Stimulated activated CD8-positive, alpha-beta memory T cell treated with anti-CD3 and anti-CD28 coated beads, Interleukin-7, amount 100 ng/mL, for 24 hours (primary cell): ENCODE results near the gene VPS37B.
A peak's percentile ranks its signal among the peaks of the same experiment; 100 is the strongest.
"Not testable (repeated sequence)": the region's sequence is repeated elsewhere in the genome, so short reads cannot be mapped to it uniquely, and the experiment has no call there.

ENCODE experiments used
- DNase-seq: peaks from one replicate; pipeline ENCODE4 v3.0.0-alpha.2; 2020; ENCODE audit warnings: low read depth

VPS37B gene, protein sequence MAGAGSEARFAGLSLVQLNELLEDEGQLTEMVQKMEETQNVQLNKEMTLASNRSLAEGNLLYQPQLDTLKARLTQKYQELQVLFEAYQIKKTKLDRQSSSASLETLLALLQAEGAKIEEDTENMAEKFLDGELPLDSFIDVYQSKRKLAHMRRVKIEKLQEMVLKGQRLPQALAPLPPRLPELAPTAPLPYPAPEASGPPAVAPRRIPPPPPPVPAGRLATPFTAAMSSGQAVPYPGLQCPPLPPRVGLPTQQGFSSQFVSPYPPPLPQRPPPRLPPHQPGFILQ

DNA sequence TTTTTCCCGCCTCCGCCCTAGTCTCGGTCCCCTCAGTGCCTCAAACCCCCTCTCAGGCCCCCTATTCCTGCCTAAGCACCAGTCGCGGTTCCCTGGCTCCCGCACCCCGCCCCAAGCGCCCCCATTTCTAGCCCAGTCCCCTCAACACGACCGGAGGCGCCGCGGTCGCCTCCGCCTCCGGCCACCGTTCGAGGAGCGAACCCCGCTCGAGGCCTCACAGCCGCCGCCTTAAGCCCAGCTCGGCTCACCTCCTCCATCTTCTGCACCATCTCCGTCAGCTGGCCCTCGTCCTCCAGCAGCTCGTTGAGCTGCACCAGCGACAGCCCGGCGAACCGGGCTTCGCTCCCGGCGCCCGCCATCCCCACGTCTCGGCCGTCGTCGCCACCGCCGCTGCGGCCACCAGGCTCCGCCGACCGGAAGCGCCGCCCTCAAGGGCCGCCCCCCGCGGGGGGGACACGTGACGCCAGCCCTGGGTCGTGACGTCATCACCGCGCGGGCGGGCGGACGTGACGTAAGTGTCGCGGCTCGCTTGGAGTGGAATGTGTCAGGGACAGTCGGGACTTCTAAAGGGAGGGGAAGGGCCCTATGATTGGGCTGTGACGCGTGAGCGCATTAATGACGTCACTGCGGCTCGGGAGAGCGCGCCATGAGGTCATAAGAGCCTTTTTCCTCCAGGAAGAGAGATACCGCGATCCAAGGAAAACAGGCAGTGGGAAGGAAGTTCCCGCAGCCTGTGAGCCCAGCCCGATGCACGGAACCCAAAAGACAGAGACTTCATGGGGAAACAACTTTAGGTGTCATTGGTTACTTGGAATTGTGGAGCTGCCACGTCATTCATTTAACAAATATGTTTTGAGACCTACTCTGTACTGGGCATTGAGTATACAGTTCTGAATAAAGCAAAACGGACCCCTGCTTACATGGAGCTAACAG is at the start of gene VPS37B:
Gene VPS37B (minus strand): TSS at position 421 of the 933 bp plus-strand sequence. CDS start 62 bp downstream, at position 359.
- peak; percentile 78 for DNase-seq

DNA sequence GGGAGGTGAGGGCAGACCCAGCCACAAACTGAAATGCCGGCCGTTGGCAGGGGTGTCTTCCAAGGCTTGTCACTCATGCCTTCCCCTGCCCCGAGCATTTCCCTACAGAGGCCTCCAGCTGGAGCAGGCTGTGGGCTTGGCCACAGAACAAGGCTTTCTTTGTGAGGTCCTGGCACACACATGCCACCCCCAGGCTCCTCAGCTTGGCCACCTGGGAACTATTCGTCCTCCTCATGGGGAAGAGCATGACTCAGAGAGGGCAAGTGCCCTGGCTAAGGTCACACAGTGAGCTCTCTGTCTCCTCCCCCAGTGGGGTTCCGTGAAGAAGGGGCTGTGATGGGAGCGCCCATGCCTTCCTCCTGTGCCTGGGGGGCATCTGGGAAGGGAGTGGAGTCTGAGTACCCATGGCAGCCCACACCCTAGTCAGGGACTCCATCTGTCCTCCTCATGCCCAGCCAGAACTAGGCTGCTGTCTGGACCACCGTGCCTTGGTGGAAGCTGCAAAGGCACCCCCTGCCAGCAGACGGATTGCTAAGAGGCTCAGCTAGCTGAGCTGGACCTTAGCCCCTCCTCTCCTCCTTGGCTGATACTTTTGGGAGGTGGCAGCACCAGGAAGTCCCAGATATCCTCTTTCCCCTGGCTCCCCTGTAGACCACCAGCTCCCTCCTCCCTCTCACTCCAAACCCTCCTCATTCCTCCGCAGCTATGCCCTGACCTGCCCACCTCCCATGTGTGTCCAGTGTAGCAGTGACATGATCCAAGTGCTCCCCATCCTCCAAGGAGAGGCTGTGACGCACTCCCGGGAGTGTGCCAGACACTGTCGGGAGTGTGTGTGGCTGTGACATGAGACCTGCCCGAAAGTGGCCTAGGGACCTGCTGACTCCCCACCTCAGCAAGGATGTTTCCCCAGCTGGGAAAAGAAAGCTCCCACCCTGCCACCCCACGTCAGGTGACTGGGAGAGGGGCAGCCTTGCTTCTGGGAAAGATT is 49.0 kb upstream of the VPS37B start:
- DNase-seq, result no peak

- DNase-seq, result no peak
Measured at GRCh38 chr12:122943196-122943595, 47.3 kb upstream of the VPS37B start.

DNA sequence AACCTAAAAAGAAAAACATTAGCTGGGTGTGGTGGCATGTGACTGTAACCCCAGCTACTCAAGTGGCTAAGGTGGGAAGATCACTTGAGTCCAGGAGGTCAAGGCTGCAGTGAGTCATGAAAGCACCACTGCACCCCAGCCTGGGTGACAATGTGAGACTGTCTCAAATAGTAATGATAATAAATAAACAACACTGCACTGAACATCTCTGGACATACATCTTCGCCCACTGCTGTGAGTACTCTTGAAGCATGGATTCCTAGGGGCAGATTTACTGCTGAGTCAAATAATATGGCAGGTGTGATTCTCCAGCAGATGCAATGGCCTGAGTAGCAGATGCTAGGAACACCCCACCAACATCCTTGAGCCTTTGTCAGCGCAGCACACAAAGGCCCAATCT is 46.7 kb upstream of the VPS37B start:
- no peak for DNase-seq

DNA sequence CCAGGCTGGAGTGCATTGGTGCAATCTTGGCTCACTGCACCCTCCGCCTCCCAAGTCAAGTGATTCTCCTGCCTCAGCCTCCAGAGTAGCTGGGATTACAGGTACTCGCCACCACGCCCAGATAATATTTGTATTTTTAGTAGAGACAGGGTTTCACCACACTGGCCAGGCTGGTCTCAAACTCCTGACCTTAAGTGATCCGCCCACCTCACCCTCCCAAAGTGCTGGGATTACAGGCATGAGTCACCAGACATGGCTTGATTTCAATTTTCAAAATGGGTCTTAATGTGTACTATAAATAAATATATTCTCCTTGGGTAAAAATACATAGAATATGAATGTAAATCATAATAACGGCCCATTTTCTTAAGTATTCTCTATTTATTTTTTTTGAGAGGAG is 45.4 kb upstream of the VPS37B start:
- not testable (repeated sequence) for DNase-seq

GRCh38 chr12:122939125-122939524 is 43.2 kb upstream of the VPS37B start:
- DNase-seq, result no peak

DNA sequence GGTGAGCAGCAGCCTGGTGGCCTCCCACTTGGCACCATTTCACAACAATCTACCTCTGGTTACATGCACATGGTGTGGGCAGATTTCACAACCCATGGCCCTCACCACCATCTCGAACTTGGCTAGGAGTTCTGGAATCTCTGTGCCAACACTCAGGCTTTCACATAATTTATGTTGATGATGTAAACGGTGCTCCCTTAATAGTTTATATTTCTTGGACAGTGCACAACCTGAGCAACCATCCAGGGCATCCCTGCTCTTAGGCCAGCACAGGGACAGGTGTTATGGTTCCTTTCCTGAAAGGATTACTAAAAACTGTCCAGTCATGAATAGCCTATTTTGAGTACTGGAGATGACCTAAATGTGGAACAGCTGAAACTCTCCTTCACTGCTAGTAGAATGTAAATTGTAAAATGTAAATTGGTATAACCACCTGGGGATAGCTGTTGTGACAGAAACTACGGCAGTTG is 41.7 kb upstream of the VPS37B start:
- no peak for DNase-seq

DNA sequence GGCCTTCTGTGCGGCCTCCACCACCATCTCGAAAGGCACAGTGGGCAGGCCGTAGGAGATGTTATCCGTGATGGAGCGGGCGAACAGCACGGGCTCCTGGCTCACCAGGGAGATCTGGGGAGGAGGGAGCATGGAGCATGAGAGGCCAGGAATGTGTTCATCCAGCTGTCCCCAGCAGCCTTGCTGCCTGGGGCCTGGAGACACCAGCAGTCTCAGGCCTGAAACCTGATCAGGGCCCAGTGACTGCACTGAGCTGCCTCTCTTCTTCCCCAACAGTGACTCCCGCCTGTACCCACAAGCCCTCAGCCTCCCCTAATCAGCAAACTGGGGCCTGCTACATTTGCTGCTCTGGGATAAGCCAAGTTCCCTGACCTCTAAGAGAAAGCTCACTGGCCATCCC is 39.4 kb upstream of the VPS37B start:
- DNase-seq, result no peak

DNA sequence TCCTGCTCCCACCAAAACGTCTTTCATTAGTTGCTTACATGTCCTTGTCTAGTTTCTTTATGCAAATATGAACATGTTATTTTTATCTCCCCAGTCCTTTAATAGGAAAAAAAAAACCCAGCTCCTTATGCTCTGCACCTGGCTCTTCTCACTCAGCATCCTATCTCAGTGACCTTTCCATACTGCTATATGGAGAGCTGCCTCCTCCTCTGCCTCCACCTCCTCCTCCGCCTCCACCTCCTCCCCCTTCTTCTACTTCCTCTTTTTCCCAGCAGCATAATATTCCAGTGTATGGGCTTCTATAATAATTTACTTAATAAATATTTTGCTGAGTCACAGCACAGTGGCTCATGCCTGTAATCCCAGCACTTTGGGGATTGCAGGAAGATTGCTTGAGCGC is 38.8 kb upstream of the VPS37B start:
- no peak for DNase-seq

DNA sequence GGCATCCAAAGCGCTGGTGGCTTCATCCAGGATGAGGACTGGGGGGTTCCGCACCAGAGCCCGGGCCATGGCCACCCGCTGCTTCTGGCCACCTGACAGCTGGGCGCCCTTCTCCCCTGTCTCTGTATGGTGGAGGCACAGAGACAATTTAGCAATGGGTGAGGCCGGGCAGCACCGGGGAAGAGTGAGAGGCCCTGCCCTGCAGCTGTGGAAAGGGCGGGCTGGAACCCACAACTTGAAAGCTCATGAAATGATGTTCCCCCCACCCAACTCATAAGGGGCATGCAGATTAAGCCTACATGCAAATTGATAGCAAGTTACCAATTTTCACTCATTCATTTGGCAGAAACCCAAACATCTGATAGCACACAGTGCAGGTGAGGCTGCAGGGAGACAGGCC is 36.3 kb upstream of the VPS37B start:
- no peak for DNase-seq

GRCh38 chr12:122929812-122930211 is 33.9 kb upstream of the VPS37B start:
- no peak for DNase-seq

- DNase-seq, result no peak
Measured at GRCh38 chr12:122929148-122929538, 33.2 kb upstream of the VPS37B start.

DNA sequence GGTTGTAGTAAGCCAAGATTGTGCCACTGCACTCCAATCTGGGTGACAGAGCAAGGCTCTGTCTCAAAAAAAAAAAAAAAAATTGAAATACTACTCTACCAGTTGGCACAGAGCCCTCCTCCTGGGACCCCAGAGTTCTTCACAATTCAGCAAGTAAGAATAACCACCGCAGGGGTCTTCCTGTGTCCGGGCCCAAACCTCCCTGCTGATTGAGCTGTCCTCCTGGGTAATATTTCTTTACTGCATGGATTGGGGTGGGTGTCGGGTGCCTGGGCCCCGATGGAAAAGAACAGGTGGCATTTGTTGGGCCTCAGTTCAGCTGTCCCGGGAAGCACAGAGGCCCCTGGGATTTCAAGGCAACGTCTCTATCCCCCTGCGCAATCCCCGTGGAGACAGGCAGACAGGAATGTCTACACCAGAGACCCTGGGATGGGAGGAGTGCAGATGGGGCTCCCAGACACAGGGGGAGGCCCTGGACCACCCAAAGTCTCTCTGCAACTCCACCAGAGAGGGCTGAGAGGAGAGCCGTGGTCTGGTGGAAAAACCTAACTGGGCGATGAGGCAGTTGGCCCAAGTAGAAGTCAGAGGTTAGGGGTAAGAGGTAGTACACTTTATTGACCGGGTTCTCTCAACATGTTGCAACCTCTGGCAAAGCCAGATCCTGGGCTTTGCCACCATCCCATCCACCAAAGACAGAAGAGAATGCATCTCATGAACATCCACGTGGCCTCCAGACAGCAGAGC is 32.7 kb upstream of the VPS37B start:
- DNase-seq, result no peak

GRCh38 chr12:122927756-122928403 is 32.0 kb upstream of the VPS37B start:
- no peak for DNase-seq

DNA sequence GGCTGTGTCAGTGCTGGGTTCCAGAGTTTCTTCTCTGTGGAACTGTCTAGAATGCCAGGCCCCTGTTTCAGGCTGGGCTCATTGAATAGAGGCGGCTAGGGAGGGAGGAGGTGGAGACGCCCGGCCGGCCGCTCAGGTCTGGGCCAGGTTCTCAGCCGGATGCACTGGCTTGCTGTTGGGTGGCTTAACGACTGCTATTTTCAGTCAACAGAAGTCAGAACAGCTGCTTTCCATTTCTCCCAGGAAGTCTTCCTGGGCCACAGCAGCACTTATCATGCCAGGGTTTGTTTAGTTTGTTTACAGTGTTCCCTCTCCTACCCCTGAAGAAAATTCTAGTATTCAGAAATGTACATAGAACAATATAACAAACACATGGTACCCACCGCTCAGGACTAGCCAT is 26.0 kb upstream of the VPS37B start:
- DNase-seq, result no peak

DNA sequence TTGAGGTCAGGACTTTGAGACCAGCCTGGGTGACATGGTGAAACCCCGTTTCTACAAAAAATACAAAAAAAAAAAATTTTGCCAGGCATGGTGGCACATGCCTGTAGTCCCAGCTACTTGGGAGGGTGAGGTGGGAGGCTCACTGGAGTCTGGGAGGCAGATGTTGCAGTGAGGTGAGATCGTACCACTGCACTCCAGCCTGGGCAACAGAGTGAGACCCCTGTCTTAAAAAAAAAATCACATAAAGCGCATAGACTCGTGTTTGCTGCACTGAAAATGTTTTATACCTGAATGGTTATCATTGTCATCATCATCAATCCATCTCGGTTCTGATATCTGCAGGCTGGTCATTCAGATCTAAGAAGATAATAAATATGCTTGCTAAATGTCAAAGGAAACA is 24.8 kb upstream of the VPS37B start:
- no peak for DNase-seq

GRCh38 chr12:122918827-122919226 is 22.9 kb upstream of the VPS37B start:
- DNase-seq, result no peak

- DNase-seq, result no peak
Measured at GRCh38 chr12:122917507-122918121, 21.7 kb upstream of the VPS37B start.

DNA sequence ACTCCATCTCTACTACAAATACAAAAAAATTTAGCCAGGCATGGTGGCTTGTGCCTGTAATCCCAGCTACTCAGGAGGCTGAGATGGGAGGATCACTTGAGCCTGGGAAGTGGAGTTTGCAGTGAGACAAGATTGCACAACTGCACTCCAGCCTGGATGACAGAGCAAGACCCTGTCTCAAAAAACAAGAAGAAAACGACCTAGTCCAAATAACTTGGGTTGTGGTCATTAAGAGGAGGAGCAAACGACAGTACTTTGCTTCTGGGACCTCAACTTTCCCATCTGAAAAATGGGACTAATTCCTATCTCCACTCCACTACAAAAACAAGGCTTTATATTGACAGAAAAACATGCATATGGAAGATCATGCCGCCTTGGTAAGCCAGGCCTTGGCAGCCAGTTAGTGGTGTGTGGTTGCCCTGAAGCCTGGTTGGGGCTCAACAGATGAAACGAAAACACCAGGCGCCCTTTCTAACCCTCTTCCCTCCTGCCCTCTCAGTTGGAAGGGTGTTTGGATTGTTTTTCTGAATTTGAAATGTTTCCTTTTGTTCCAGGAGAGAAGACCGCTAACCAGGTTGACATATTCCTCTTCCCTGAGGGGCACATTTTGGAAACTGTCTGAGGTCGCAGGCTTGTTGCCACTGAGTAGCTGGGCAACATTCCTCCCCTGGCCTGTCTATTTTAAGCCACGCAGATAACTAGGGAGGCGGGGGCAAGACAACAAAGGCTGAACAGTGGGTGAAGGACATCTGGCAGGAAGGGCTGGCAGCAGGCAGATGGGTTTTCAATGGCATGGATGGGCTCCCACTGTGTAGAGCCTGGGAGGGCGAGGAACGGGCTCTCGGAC is 13.7 kb upstream of the VPS37B start:
- no peak for DNase-seq
